KMS-11 (cell line): Measurements from ENCODE around the gene NEUROD4.

Experiments used
- H2AFZ ChIP-seq: fragments of 200-600 bp; sonication (generic); 2 replicates; pipeline ENCODE4 v1.6.1; 2016; ENCODE audit warnings: antibody characterized with exemption, mixed run types, low read depth
- H3K27ac ChIP-seq: fragments of 200-600 bp; sonication (generic); 2 replicates; pipeline ENCODE4 v1.6.1; 2016; ENCODE audit warnings: mild to moderate bottlenecking, mixed run types
- H3K27me3 ChIP-seq: fragments of 200-600 bp; sonication (generic); 2 replicates; pipeline ENCODE4 v1.6.1; 2017; ENCODE audit warnings: mild to moderate bottlenecking, low read depth, mixed run types, moderate library complexity; ENCODE audit not compliant: insufficient read depth
- H3K36me3 ChIP-seq: fragments of 200-600 bp; sonication (generic); 2 replicates; pipeline ENCODE4 v1.6.1; 2017; ENCODE audit warnings: mild to moderate bottlenecking, mixed run types; ENCODE audit not compliant: insufficient read depth
- H3K4me1 ChIP-seq: fragments of 200-600 bp; sonication (generic); 2 replicates; pipeline ENCODE4 v1.6.1; 2016; ENCODE audit warnings: mild to moderate bottlenecking, low read depth, mixed run types; ENCODE audit not compliant: poor library complexity, severe bottlenecking
- H3K4me2 ChIP-seq: fragments of 200-600 bp; sonication (generic); 2 replicates; pipeline ENCODE4 v1.7.0; 2016; ENCODE audit warnings: mild to moderate bottlenecking, mixed run types
- H3K4me3 ChIP-seq: fragments of 200-600 bp; sonication (generic); IDR thresholded peaks from 2 replicates; pipeline ENCODE4 v1.6.1; 2017; ENCODE audit warnings: low read depth, low read length, mixed read lengths; ENCODE audit not compliant: insufficient read depth
- H3K79me2 ChIP-seq: fragments of 200-600 bp; sonication (generic); 2 replicates; pipeline ENCODE4 v1.6.1; 2016; ENCODE audit warnings: low read depth, mixed run types; ENCODE audit not compliant: insufficient read depth
- H3K9ac ChIP-seq: fragments of 200-600 bp; sonication (generic); 2 replicates; pipeline ENCODE4 v1.6.1; 2016; ENCODE audit warnings: mild to moderate bottlenecking, mixed run types
- H4K20me1 ChIP-seq: fragments of 200-600 bp; sonication (generic); 2 replicates; pipeline ENCODE4 v1.6.1; 2016; ENCODE audit warnings: mild to moderate bottlenecking, mixed run types; ENCODE audit not compliant: insufficient read depth
- TF ChIP-seq, protein P1 (sequence below): fragments of 200-600 bp; sonication (generic); conservative IDR thresholded peaks from 2 replicates; pipeline ENCODE4 v1.6.1; 2017; ENCODE audit warnings: low read depth, mild to moderate bottlenecking, antibody characterized with exemption, low read length, moderate library complexity, mixed read lengths

The NEUROD4 gene

DNA sequence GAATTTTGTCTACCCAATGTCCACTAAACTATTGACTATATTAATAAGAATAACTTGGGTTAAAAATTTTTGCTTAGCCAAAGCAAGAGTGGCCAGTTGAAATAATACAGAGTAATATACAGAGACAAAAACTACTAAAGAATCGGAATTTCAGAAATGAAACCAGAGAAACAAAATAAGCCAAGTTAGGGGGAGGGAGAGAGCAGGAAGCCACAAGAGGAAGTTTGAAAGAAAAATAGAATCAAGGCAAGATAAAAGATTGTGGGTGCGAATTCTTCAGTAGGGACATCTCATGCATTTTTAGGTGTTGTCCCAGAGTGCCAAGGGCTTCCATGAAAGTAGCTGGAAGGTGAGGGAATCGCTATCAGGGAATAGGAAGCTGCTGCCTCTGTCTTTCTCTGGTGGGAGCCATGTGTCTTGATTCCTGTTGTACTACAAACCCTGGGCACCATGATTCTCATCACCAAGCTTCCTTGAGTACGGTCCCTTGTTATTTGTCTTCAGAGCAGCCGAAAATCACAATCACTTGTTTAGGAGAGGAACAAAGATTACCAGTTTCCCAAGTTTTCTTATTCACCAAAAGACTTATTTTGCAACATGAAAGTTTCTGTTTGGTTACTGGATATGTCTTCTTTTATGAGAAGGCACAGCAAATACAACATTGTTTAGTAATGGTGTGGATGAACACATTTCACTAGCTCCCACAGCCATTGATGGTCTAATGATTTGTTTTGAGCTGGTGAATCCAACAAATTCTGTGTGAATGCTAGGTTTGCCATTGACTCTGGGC lies 16.7 kb downstream of the NEUROD4 start:
- Histone ChIP-seq H3K4me1 (no peaks in the 10 kb centered on the region), H2AFZ (no peak overlapping the region), H3K27ac (no peak overlapping the region), H3K4me2 (no peak overlapping the region), H3K79me2 (no peaks in the 10 kb centered on the region), H4K20me1 (no peaks in the 10 kb centered on the region), H3K4me3 (no peak overlapping the region), H3K36me3 (no peaks in the 10 kb centered on the region), H3K27me3 (no peaks in the 10 kb centered on the region), H3K9ac (no peak overlapping the region)
- TF ChIP-seq, protein P1, sequence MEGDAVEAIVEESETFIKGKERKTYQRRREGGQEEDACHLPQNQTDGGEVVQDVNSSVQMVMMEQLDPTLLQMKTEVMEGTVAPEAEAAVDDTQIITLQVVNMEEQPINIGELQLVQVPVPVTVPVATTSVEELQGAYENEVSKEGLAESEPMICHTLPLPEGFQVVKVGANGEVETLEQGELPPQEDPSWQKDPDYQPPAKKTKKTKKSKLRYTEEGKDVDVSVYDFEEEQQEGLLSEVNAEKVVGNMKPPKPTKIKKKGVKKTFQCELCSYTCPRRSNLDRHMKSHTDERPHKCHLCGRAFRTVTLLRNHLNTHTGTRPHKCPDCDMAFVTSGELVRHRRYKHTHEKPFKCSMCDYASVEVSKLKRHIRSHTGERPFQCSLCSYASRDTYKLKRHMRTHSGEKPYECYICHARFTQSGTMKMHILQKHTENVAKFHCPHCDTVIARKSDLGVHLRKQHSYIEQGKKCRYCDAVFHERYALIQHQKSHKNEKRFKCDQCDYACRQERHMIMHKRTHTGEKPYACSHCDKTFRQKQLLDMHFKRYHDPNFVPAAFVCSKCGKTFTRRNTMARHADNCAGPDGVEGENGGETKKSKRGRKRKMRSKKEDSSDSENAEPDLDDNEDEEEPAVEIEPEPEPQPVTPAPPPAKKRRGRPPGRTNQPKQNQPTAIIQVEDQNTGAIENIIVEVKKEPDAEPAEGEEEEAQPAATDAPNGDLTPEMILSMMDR, result no peak

DNA sequence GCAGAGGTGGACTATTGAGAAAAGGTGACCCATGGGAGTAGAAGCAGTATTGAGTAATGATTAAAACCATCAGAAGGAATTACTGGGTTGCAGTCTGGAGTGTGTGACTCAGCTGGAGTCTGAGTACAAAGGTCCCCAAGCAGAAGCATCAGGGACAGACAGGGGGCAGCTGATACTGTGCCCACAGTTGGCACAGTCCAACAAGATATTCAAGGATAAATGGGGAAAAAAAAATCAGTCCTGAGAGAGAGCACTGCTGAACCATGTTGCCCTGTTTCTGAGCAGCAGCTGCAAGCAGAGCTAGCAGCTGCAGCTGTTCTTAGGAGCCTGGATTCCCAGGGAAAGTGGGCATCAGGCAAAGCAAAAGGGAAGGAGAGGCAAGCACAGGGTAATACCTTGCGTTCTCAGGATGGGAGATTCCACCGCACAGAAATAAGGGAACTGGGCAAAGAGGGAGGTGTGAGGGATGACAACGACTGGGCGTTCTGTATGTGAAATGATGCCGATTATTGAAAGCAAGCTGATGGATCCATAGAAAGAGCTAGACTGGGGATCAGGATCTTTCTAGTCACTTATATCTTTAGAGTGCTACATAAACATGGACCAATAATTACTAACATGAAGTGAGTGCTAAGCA lies 17.7 kb downstream of the NEUROD4 start:
- TF ChIP-seq, protein P1, result no peak
- Histone ChIP-seq H3K79me2 (no peaks in the 10 kb centered on the region), H4K20me1 (no peaks in the 10 kb centered on the region), H3K4me2 (no peak overlapping the region), H3K4me3 (no peak overlapping the region), H3K4me1 (no peaks in the 10 kb centered on the region), H2AFZ (no peak overlapping the region), H3K36me3 (no peaks in the 10 kb centered on the region), H3K9ac (no peak overlapping the region), H3K27me3 (no peaks in the 10 kb centered on the region), H3K27ac (no peak overlapping the region)

DNA sequence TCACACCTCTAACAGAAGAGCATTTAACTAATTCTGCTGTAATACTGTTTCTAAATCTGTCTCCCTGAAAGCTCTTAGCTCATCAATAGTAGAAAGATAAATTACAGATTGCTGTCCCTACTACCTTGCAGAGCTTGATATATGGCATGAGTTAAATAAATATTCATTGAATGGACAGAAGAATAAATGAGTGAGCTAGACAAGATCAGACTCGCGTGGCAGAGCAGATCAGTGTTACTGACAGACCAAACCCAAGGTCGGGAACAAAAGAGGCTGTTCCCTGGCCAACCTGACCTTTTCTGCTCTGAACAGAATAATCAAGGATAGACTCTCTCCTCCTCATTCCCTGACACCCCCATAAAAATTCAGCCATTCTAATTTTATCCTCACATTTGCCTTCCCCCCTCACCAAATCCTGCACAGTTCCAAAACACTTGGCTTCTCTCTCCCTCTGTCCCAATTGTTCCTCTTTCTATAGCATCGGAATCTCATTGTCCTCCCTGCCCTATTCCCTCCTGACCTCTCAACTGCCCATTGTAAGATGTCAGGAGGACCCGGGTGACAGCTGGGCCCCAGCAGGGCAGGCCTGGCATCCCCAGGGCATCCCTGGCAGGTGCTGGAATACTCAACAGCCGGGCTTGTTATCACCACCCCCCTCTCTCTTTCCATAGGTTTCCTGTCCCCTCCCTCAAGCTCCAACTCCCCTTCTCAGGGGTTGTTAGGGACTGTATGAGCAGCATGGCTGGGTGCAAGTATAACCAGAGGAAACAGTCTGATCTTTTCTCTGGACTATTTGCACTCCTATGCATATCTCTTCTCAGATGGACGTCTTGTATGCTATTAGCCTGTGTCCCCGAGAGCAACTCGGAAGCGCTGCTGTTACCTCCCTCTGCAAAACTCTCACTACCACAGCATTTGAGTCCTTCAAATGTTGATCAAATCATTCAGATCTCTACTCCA lies 19.9 kb downstream of the NEUROD4 start:
- Histone ChIP-seq H3K79me2 (no peaks in the 10 kb centered on the region), H2AFZ (no peak overlapping the region), H3K36me3 (no peaks in the 10 kb centered on the region), H3K4me3 (no peak overlapping the region), H3K27me3 (no peaks in the 10 kb centered on the region), H3K4me1 (peaks cover 5% of the 10 kb centered on the region), H3K27ac (no peak overlapping the region), H4K20me1 (no peaks in the 10 kb centered on the region), H3K9ac (no peak overlapping the region), H3K4me2 (no peak overlapping the region)
- TF ChIP-seq, protein P1, result no peak

DNA sequence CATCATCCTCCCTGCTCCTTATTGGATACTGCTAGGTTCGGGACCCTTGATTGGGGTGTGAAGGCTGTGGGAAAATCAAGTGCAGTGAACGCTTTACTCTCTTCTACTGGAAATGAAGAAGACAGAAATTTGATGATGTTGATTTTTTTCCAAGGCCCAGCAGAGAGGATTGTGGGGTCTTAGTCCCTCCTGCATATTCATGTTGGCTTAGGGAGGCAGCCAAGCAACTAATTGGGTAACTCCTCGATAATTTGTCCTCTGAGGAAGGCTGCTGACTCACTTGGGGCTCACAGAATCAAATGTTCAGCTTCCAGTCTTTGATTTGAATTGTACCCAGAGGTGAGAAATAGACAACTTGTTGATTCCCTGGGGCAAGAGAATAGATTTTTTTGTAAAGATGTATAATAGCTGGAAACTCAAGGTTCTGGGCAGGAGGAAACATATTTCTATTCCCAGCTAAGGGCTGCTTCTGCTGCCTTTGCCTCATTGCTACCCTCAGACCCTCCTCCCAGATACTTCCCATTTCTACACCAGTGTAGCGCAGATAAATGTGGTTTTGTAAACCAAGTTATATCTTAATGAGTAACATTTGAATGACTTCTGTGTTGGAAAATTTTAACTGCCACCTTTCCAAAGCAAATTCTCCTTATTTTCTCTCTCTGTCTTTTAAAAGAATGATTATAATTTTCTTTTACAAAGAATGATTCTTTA lies 21.7 kb downstream of the NEUROD4 start:
- no peak overlapping the region for H3K4me2 ChIP-seq
- H3K79me2 ChIP-seq, result no peaks in the 10 kb centered on the region
- peaks cover 5% of the 10 kb centered on the region for H3K4me1 ChIP-seq
- no peaks in the 10 kb centered on the region for H3K36me3 ChIP-seq
- no peak overlapping the region for H3K4me3 ChIP-seq
- H3K27me3 ChIP-seq, result no peaks in the 10 kb centered on the region
- TF ChIP-seq, protein P1, result no peak
- no peak overlapping the region for H3K27ac ChIP-seq
- H3K9ac ChIP-seq, result no peak overlapping the region
- H2AFZ ChIP-seq, result no peak overlapping the region
- H4K20me1 ChIP-seq, result no peaks in the 10 kb centered on the region
